CD14-positive monocyte (primary cell): Measurements from ENCODE around the gene RP9. TPM values are rescaled to one million over a fixed set of nuclear protein-coding genes. Genes with fewer than 3 reads are reported as not detected.

Experiments used
- DNase-seq, 3 donors: peaks; one replicate each; pipeline ENCODE4 v3.0.0-alpha.2; 2011 to 2022
- H2AFZ ChIP-seq: 2 replicates; pipeline ENCODE4 v1.6.0; 2012; ENCODE audit warnings: mild to moderate bottlenecking, low read depth, low read length, inconsistent platforms; ENCODE audit not compliant: insufficient read depth, poor library complexity, severe bottlenecking
- H3K27ac ChIP-seq, 2 donors: 1 replicate in 1 of 2; 2 replicates in 1 of 2; pipeline ENCODE4 v1.5.1; 2012 to 2013; ENCODE audit warnings: low read length in 2 of 2, control low read depth in 1 of 2, inconsistent platforms in 1 of 2, low read depth in 1 of 2, mild to moderate bottlenecking in 1 of 2
- H3K27me3 ChIP-seq, 2 donors: one replicate each; pipeline versions ENCODE4 v1.6.0 to v1.6.1; 2011 to 2013; ENCODE audit warnings: low read length in 2 of 2; ENCODE audit not compliant: control insufficient read depth in 2 of 2, insufficient read depth in 2 of 2
- H3K36me3 ChIP-seq, 2 donors: replicated peaks in 1 of 2; 1 replicate in 1 of 2; 2 replicates in 1 of 2; pipeline versions ENCODE4 v1.5.1 to v1.6.1; 2012 to 2013; ENCODE audit warnings: low read length in 2 of 2, control low read depth in 1 of 2, inconsistent platforms in 1 of 2, mild to moderate bottlenecking in 1 of 2; ENCODE audit not compliant: insufficient read depth in 2 of 2, control insufficient read depth in 1 of 2
- H3K4me1 ChIP-seq, 2 donors: 1 replicate in 1 of 2; 2 replicates in 1 of 2; pipeline versions ENCODE4 v1.5.1 to v1.6.1; 2012 to 2013; ENCODE audit warnings: low read length in 2 of 2, control low read depth in 1 of 2, inconsistent platforms in 1 of 2, mild to moderate bottlenecking in 1 of 2, moderate library complexity in 1 of 2; ENCODE audit not compliant: insufficient read depth in 2 of 2, control insufficient read depth in 1 of 2
- H3K4me2 ChIP-seq: replicated peaks from 2 replicates; pipeline ENCODE3; 2012; ENCODE audit warnings: low read length, moderate library complexity, mild to moderate bottlenecking; ENCODE audit not compliant: poor library complexity, severe bottlenecking; ENCODE audit errors: extremely low read depth
- H3K4me3 ChIP-seq, 3 experiments: fragments of 200-600 bp in 1 of 3; sonication (generic) in 1 of 3; replicated peaks in 1 of 3; 1 replicate in 2 of 3; 2 replicates in 1 of 3; pipeline ENCODE4 v1.5.1; 2011 to 2013; ENCODE audit warnings: low read length in 3 of 3, mild to moderate bottlenecking in 3 of 3, control low read depth in 2 of 3, low read depth in 2 of 3, inconsistent platforms in 1 of 3, moderate library complexity in 1 of 3
- H3K79me2 ChIP-seq: 2 replicates; pipeline ENCODE4 v1.6.0; 2012; ENCODE audit warnings: mild to moderate bottlenecking, control low read depth, inconsistent platforms, low read length, moderate library complexity; ENCODE audit not compliant: insufficient read depth
- H3K9ac ChIP-seq: 2 replicates; pipeline ENCODE4 v1.6.0; 2017; ENCODE audit warnings: low read length, mild to moderate bottlenecking; ENCODE audit not compliant: insufficient read depth, poor library complexity, severe bottlenecking
- H3K9me3 ChIP-seq, 2 donors: replicated peaks in 1 of 2; 1 replicate in 1 of 2; 2 replicates in 1 of 2; pipeline versions ENCODE4 v1.5.1 to v1.6.1; 2012 to 2013; ENCODE audit warnings: low read length in 2 of 2, control low read depth in 1 of 2; ENCODE audit not compliant: control insufficient read depth in 1 of 2, insufficient read depth in 1 of 2
- H4K20me1 ChIP-seq: 2 replicates; pipeline ENCODE4 v1.6.0; 2012; ENCODE audit warnings: mild to moderate bottlenecking, low read length, control low read depth, moderate library complexity; ENCODE audit not compliant: insufficient read depth
- H3K27ac Mint-ChIP-seq, 7 donors: one replicate each; pipeline ENCODE4 v1.8.0; 2020; ENCODE audit warnings: mild to moderate bottlenecking in 7 of 7, mixed read lengths in 7 of 7, moderate library complexity in 6 of 7, inconsistent platforms in 2 of 7
- H3K27me3 Mint-ChIP-seq, 3 donors: one replicate each; pipeline ENCODE4 v1.8.0; 2021 to 2022; ENCODE audit warnings: low read depth in 3 of 3, mild to moderate bottlenecking in 3 of 3, mixed read lengths in 3 of 3, moderate library complexity in 3 of 3, inconsistent platforms in 1 of 3
- H3K36me3 Mint-ChIP-seq, 2 donors: one replicate each; pipeline ENCODE4 v1.8.0; 2020; ENCODE audit warnings: mixed read lengths in 2 of 2, inconsistent platforms in 1 of 2, mild to moderate bottlenecking in 1 of 2
- H3K4me1 Mint-ChIP-seq: one replicate; pipeline ENCODE4 v1.8.0; 2020; ENCODE audit warnings: mild to moderate bottlenecking, mixed read lengths
- H3K4me3 Mint-ChIP-seq, 2 donors: one replicate each; pipeline ENCODE4 v1.8.0; 2020; ENCODE audit warnings: mild to moderate bottlenecking in 2 of 2, mixed read lengths in 2 of 2, moderate library complexity in 1 of 2
- H3K9me3 Mint-ChIP-seq, 7 donors: one replicate each; pipeline ENCODE4 v1.8.0; 2020 to 2022; ENCODE audit warnings: mixed read lengths in 7 of 7, mild to moderate bottlenecking in 6 of 7, moderate library complexity in 6 of 7, inconsistent platforms in 2 of 7
- CTCF ChIP-seq: fragments of 200-600 bp; IDR thresholded peaks from one replicate; pipeline ENCODE4 v1.8.0; 2022; ENCODE audit warnings: antibody characterized with exemption, mild to moderate bottlenecking
- WGBS: methylation state at CpG from one replicate; pipeline ENCODE4 v1.1.5; 2013; ENCODE audit warnings: missing lambda C conversion rate; ENCODE audit not compliant: insufficient coverage; 5-methylcytosine and 5-hydroxymethylcytosine counted together
- intact Hi-C, 2 donors: fragments of 100-400 bp; cut with micrococcal nuclease; formaldehyde crosslinking; loops; one replicate each; pipeline versions ENCODE4 v1.15.0 to v1.15.1; 2023
- polyA plus RNA-seq, 3 donors: library from polyadenylated mRNA; depleted of rRNA in 1 of 3; unstranded in 2 of 3; stranded (reverse) in 1 of 3; fragments of 300-500 nt in 2 of 3; fragments of >200 nt in 1 of 3; fragmentation: Illumina TruSeq in 2 of 3; gene quantifications; 1 replicate in 2 of 3; 2 replicates in 1 of 3; pipeline ENCODE4 v1.2.3, GENCODE V29; 2012 to 2021

RP9 gene
- polyA plus RNA-seq, 3 donors, result 6.5 to 12.7 (median 8.7) TPM

- no peaks in the 10 kb centered on the region for H3K36me3 Mint-ChIP-seq
- Histone ChIP-seq H3K4me3 (no peak overlapping the region), H3K4me2 (no peak overlapping the region), H3K9ac (no peak overlapping the region), H4K20me1 (no peaks in the 10 kb centered on the region), H2AFZ (no peak overlapping the region), H3K27ac (no peak overlapping the region), H3K79me2 (no peaks in the 10 kb centered on the region), H3K36me3 (no peaks in the 10 kb centered on the region), H3K27me3 (peaks cover 7 to 8% of the 10 kb centered on the region in 2 donors), H3K4me1 (peaks cover under 1 to 3% of the 10 kb centered on the region in 2 donors), H3K9me3 (peaks cover 0 to 9% of the 10 kb centered on the region in 2 donors)
- no peak for TF ChIP-seq CTCF
- no peak overlapping the region for H3K27ac Mint-ChIP-seq
- no peak for DNase-seq
- H3K4me1 Mint-ChIP-seq, result peaks cover 3% of the 10 kb centered on the region
- intact Hi-C loops, result no loop called here
- peaks cover 10 to 22% (median 16%) of the 10 kb centered on the region in 3 donors for H3K27me3 Mint-ChIP-seq
- peaks cover 6 to 18% (median 15%) of the 10 kb centered on the region in 7 donors for H3K9me3 Mint-ChIP-seq
- H3K4me3 Mint-ChIP-seq, result no peak overlapping the region
Measured at GRCh38 chr7:33114976-33115375, 5.8 kb upstream of the RP9 start.

- peak overlapping the region; percentile 53 for H2AFZ ChIP-seq
- H3K27ac ChIP-seq, result no peak overlapping the region
- intact Hi-C loops, result no loop called here
- H3K36me3 ChIP-seq, result no peaks in the 10 kb centered on the region
- peak overlapping the region in 1 of 2 donors; percentile 8 for H3K4me3 Mint-ChIP-seq
- H3K4me1 ChIP-seq, result peaks cover 22 to 30% of the 10 kb centered on the region in 2 donors
- no peak overlapping the region for H3K4me2 ChIP-seq
- H3K9me3 ChIP-seq, result no peaks in the 10 kb centered on the region
- H3K27ac Mint-ChIP-seq, result no peak overlapping the region
- WGBS, result 88% methylated on average over 2 of the region's 3 CpGs
- H3K4me3 ChIP-seq, result no peak overlapping the region
- peaks cover 24% of the 10 kb centered on the region for H3K79me2 ChIP-seq
- no peaks in the 10 kb centered on the region for H3K36me3 Mint-ChIP-seq
- H3K4me1 Mint-ChIP-seq, result peaks cover 27% of the 10 kb centered on the region
- H3K9me3 Mint-ChIP-seq, result peaks cover 0 to 2% (median 0%) of the 10 kb centered on the region in 7 donors
- no peak for DNase-seq
- H3K27me3 ChIP-seq, result peaks cover 7 to 8% of the 10 kb centered on the region in 2 donors
- peaks cover 16 to 19% (median 19%) of the 10 kb centered on the region in 3 donors for H3K27me3 Mint-ChIP-seq
- TF ChIP-seq CTCF, result no peak
- H4K20me1 ChIP-seq, result peaks cover 16% of the 10 kb centered on the region
- H3K9ac ChIP-seq, result no peak overlapping the region
Measured at GRCh38 chr7:33111614-33112013, 2.4 kb upstream of the RP9 start.
